T-cell (primary cell): ENCODE measurements around the gene SHCBP1L. TPM values are rescaled to one million over a fixed set of nuclear protein-coding genes. Genes with fewer than 3 reads are reported as not detected.

Source experiments
- ATAC-seq, 4 experiments: fragments of 200-7000 bp in 3 of 4; fragments of 150-1000 bp in 1 of 4; cut with Tn5 transposase; replicated peaks in 1 of 4; 1 replicate in 3 of 4; 2 replicates in 1 of 4; pipeline ENCODE4 v1.10.0; 2021; ENCODE audit warnings: moderate library complexity in 3 of 4, mild to moderate bottlenecking in 2 of 4, moderate number of reproducible peaks in 1 of 4
- CTCF ChIA-PET, 2 donors: fragments of 300-600 bp; sonication (Branson Sonifier 250); formaldehyde crosslinking; loops; one replicate each; lab custom pipeline; 2022; ENCODE audit warnings: antibody characterized with exemption in 2 of 2; lab: Charles Lee
- POLR2A ChIA-PET, 2 donors: fragments of 300-600 bp; sonication (Branson Sonifier 250); formaldehyde crosslinking; loops; one replicate each; lab custom pipeline; 2022; ENCODE audit warnings: antibody characterized with exemption in 2 of 2; lab: Charles Lee
- DNase-seq, 35 experiments: peaks; one replicate each; pipeline versions ENCODE4 v3.0.0 to v3.0.0-alpha.2; 2013 to 2023
- H3K27ac ChIP-seq: one replicate; pipeline ENCODE4 v1.5.1; 2013; ENCODE audit warnings: low read length
- H3K27me3 ChIP-seq, 2 experiments: replicated peaks in 1 of 2; 1 replicate in 1 of 2; 2 replicates in 1 of 2; pipeline versions ENCODE4 v1.6.1 to v1.7.0; 2013; ENCODE audit warnings: low read length in 1 of 2, mixed read lengths in 1 of 2; ENCODE audit not compliant: control insufficient read depth in 2 of 2, insufficient read depth in 2 of 2; ENCODE audit errors: extremely low read depth in 1 of 2
- H3K36me3 ChIP-seq, 2 donors: 1 replicate in 1 of 2; 2 replicates in 1 of 2; pipeline versions ENCODE4 v1.6.1 to v1.7.0; 2013; ENCODE audit warnings: low read length in 1 of 2; ENCODE audit not compliant: control insufficient read depth in 2 of 2, insufficient read depth in 1 of 2; ENCODE audit errors: extremely low read depth in 1 of 2
- H3K4me1 ChIP-seq, 2 experiments: 1 replicate in 1 of 2; 2 replicates in 1 of 2; pipeline versions ENCODE4 v1.6.1 to v1.7.0; 2013; ENCODE audit warnings: low read length in 2 of 2, mixed read lengths in 1 of 2; ENCODE audit not compliant: insufficient read depth in 2 of 2, control insufficient read depth in 1 of 2; ENCODE audit errors: extremely low read depth in 1 of 2
- H3K4me3 ChIP-seq, 2 donors: 1 replicate in 1 of 2; 2 replicates in 1 of 2; pipeline versions ENCODE4 v1.5.1 to v1.7.0; 2013; ENCODE audit warnings: mild to moderate bottlenecking in 2 of 2, low read length in 1 of 2, moderate library complexity in 1 of 2; ENCODE audit not compliant: control insufficient read depth in 1 of 2; ENCODE audit errors: extremely low read depth in 1 of 2
- H3K9me3 ChIP-seq: 2 replicates; pipeline ENCODE4 v1.7.0; 2013
- H3K27ac Mint-ChIP-seq, 2 donors: one replicate each; pipeline ENCODE4 v1.8.0; 2020 to 2021; ENCODE audit warnings: mild to moderate bottlenecking in 2 of 2, mixed read lengths in 2 of 2
- H3K27me3 Mint-ChIP-seq, 2 donors: one replicate each; pipeline ENCODE4 v1.8.0; 2021 to 2022; ENCODE audit warnings: mixed read lengths in 2 of 2
- H3K36me3 Mint-ChIP-seq: one replicate; pipeline ENCODE4 v1.8.0; 2021; ENCODE audit warnings: mixed read lengths
- H3K4me1 Mint-ChIP-seq, 3 donors: one replicate each; pipeline ENCODE4 v1.8.0; 2020 to 2022; ENCODE audit warnings: mixed read lengths in 3 of 3, mild to moderate bottlenecking in 1 of 3
- H3K4me3 Mint-ChIP-seq, 3 donors: one replicate each; pipeline ENCODE4 v1.8.0; 2020 to 2022; ENCODE audit warnings: mild to moderate bottlenecking in 3 of 3, mixed read lengths in 3 of 3, moderate library complexity in 3 of 3
- H3K9me3 Mint-ChIP-seq, 3 donors: one replicate each; pipeline ENCODE4 v1.8.0; 2020 to 2022; ENCODE audit warnings: mixed read lengths in 3 of 3
- WGBS: methylation state at CpG from one replicate; pipeline ENCODE4 v1.1.5; 2013; ENCODE audit warnings: missing lambda C conversion rate; ENCODE audit not compliant: insufficient coverage; 5-methylcytosine and 5-hydroxymethylcytosine counted together
- total RNA-seq, 35 experiments: library from RNA in 6 of 35; stranded (reverse) in 6 of 35; fragments of 120-200 nt in 1 of 35; gene quantifications; one replicate each; pipeline versions ENCODE4 v1.2.1 to v1.2.4 and lab custom pipeline; 2013 to 2026

The SHCBP1L gene
- not detected for total RNA-seq
- total RNA-seq (2013): not detected
- 0 to 0.07 (median 0) reads per million in 29 experiments for total RNA-seq (lab: John Stamatoyannopoulos, UW)

DNA sequence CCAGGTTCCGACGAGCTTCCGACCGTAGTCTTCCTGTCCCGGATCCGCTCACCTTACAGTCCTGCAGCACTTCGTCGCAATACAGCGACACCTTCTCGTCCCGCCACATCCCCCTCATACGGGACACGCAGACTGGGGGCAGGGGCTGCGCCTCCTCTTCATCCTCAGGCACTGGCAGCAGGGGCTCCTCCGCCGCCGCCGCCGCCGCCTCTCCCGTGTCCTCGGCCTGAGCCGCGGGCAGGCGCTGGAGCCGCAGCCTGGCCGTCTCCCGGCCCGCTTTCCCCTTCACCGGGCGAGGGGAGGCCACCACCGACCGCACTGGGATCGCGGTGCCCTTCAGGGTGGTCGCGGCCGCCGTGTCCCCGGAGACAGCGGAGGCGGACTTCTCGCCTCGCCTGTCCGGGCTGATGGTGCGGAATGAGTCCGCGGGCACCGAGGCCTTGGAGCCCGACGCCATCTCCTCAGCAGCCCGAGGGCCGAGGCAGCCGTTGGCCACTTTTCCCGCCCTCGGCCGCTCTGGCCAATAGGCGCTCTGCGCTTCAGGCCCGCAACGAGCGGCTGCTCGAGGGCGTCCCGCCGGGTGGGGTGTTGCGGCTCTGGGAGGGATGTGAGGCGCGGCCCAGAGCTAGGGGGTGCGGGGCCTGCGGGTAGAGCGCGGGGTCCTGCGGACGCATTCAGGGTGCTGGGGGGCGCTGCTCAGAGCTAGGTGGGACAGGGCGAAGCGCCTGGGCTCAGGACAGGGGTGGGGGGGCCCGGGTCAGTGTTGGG, at the start of gene SHCBP1L:
TSS of gene SHCBP1L (minus strand) at position 490 of the 768 bp plus-strand sequence. CDS start at position 457, 33 bp downstream.
- H3K4me1 ChIP-seq: peaks cover 0 to 3% of the 10 kb centered on the region in 2 experiments
- Mint-ChIP-seq H3K9me3 (peaks cover 0 to 7% (median 0%) of the 10 kb centered on the region in 3 donors), H3K36me3 (no peaks in the 10 kb centered on the region), H3K27me3 (peaks cover 26 to 31% of the 10 kb centered on the region in 2 donors), H3K27ac (no peak within 1 kb of the TSS), H3K4me3 (no peak within 1 kb of the TSS), H3K4me1 (peaks cover 0 to 5% (median 0%) of the 10 kb centered on the region in 3 donors)
- H3K9me3 ChIP-seq: no peaks in the 10 kb centered on the region
- H3K36me3 ChIP-seq: no peaks in the 10 kb centered on the region
- H3K27me3 ChIP-seq: peaks cover 3 to 33% of the 10 kb centered on the region in 2 experiments
- H3K4me3 ChIP-seq: no peak within 1 kb of the TSS
- ATAC-seq (peak in 1 of 4 experiments; percentile 27), DNase-seq (no peak)
- ChIA-PET CTCF (interaction anchor here in 1 of 2 donors (0.6 kb wide), 1 partner anchor 778 kb away, joined by 5 read pairs; no protein-coding TSS in a partner anchor), POLR2A (no interaction called here)
- 36% methylated on average over 78 of the region's 79 CpGs for WGBS
- no peak within 1 kb of the TSS for H3K27ac ChIP-seq

GRCh38 chr1:183002267-183002666, 49.3 kb upstream of the SHCBP1L start:
- Histone ChIP-seq H3K9me3 (no peaks in the 10 kb centered on the region), H3K36me3 (no peaks in the 10 kb centered on the region), H3K27me3 (peaks cover 2 to 7% of the 10 kb centered on the region in 2 experiments), H3K4me3 (no peak overlapping the region), H3K4me1 (no peaks in the 10 kb centered on the region), H3K27ac (no peak overlapping the region)
- DNase-seq: no peak
- Mint-ChIP-seq H3K27ac (no peak overlapping the region), H3K9me3 (peaks cover 0 to 8% (median 4%) of the 10 kb centered on the region in 3 donors), H3K4me1 (no peaks in the 10 kb centered on the region), H3K4me3 (no peak overlapping the region), H3K36me3 (no peaks in the 10 kb centered on the region), H3K27me3 (peaks cover 38 to 54% of the 10 kb centered on the region in 2 donors)
- no peak for ATAC-seq
- POLR2A ChIA-PET: no interaction called here
- CTCF ChIA-PET: interaction anchor here in 1 of 2 donors (0.6 kb wide), 1 partner anchor 10 kb away, joined by 3 read pairs; no protein-coding TSS in a partner anchor

- POLR2A ChIA-PET: no interaction called here
- H3K9me3 ChIP-seq: no peaks in the 10 kb centered on the region
- CTCF ChIA-PET: no interaction called here
- Mint-ChIP-seq H3K36me3 (no peaks in the 10 kb centered on the region), H3K9me3 (peaks cover 0 to 1% (median 0%) of the 10 kb centered on the region in 3 donors), H3K27ac (no peak overlapping the region), H3K4me1 (no peaks in the 10 kb centered on the region), H3K4me3 (no peak overlapping the region), H3K27me3 (peaks cover 31 to 55% of the 10 kb centered on the region in 2 donors)
- ATAC-seq: no peak
- H3K4me3 ChIP-seq: no peak overlapping the region
- H3K27me3 ChIP-seq: peaks cover 2 to 7% of the 10 kb centered on the region in 2 experiments
- H3K36me3 ChIP-seq: no peaks in the 10 kb centered on the region
- DNase-seq: no peak
- H3K27ac ChIP-seq: no peak overlapping the region
- 100% methylated on average over 1 of the region's 4 CpGs for WGBS
- H3K4me1 ChIP-seq: no peaks in the 10 kb centered on the region
Observed at GRCh38 chr1:183000167-183000962, 47.4 kb upstream of the SHCBP1L start.

DNA sequence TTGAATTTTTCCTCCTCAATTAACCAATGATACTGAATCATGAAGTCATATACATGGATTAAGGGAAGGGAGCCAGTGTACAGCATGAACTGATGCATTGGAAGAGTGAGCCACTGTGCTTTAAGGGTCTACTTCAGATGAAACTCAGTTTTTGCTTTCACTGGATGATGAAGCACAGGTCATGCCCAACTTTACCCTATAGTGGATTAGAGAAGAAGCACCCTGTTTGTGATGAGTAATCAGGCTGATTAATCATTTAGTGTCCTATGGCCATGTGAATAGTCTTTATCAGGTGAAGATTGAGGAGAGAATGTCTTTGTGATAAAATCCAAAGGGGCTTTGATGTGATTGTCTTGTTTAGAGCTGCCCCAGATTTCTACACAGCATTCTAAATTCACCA, 45.5 kb upstream of the SHCBP1L start:
- ChIA-PET POLR2A (no interaction called here), CTCF (no interaction called here)
- no peak for ATAC-seq
- H3K36me3 ChIP-seq: no peaks in the 10 kb centered on the region
- no peaks in the 10 kb centered on the region for H3K4me1 Mint-ChIP-seq
- H3K27me3 Mint-ChIP-seq: peaks cover 24 to 41% of the 10 kb centered on the region in 2 donors
- no peaks in the 10 kb centered on the region for H3K36me3 Mint-ChIP-seq
- no peak overlapping the region for H3K4me3 Mint-ChIP-seq
- no peak for DNase-seq
- no peaks in the 10 kb centered on the region for H3K9me3 Mint-ChIP-seq
- H3K27ac ChIP-seq: no peak overlapping the region
- no peaks in the 10 kb centered on the region for H3K9me3 ChIP-seq
- H3K4me3 ChIP-seq: no peak overlapping the region
- H3K27me3 ChIP-seq: peaks cover 2 to 7% of the 10 kb centered on the region in 2 experiments
- H3K27ac Mint-ChIP-seq: no peak overlapping the region
- H3K4me1 ChIP-seq: no peaks in the 10 kb centered on the region

- no peak overlapping the region for H3K27ac ChIP-seq
- POLR2A ChIA-PET: no interaction called here
- no CpG with 5 or more reads among the region's 1 CpG for WGBS
- no peaks in the 10 kb centered on the region for H3K4me1 ChIP-seq
- H3K9me3 ChIP-seq: no peaks in the 10 kb centered on the region
- H3K4me3 ChIP-seq: no peak overlapping the region
- Mint-ChIP-seq H3K4me3 (no peak overlapping the region), H3K9me3 (no peaks in the 10 kb centered on the region), H3K4me1 (no peaks in the 10 kb centered on the region), H3K27me3 (peaks cover 22 to 44% of the 10 kb centered on the region in 2 donors), H3K27ac (no peak overlapping the region), H3K36me3 (no peaks in the 10 kb centered on the region)
- CTCF ChIA-PET: no interaction called here
- ATAC-seq: no peak
- H3K27me3 ChIP-seq: peaks cover 2 to 5% of the 10 kb centered on the region in 2 experiments
- no peaks in the 10 kb centered on the region for H3K36me3 ChIP-seq
- DNase-seq: no peak
Observed at GRCh38 chr1:182996816-182997215, 43.9 kb upstream of the SHCBP1L start.

GRCh38 chr1:182995894-182996293, 42.9 kb upstream of the SHCBP1L start:
- peaks cover 0 to 3% of the 10 kb centered on the region in 2 experiments for H3K27me3 ChIP-seq
- Mint-ChIP-seq H3K9me3 (no peaks in the 10 kb centered on the region), H3K36me3 (no peaks in the 10 kb centered on the region), H3K4me1 (no peaks in the 10 kb centered on the region), H3K4me3 (no peak overlapping the region), H3K27ac (no peak overlapping the region), H3K27me3 (peaks cover 17 to 46% of the 10 kb centered on the region in 2 donors)
- ChIA-PET POLR2A (interaction anchor here in 1 of 2 donors (0.5 kb wide), 1 partner anchor 9 kb away, joined by 3 read pairs; no protein-coding TSS in a partner anchor), CTCF (no interaction called here)
- no peak overlapping the region for H3K27ac ChIP-seq
- H3K36me3 ChIP-seq: no peaks in the 10 kb centered on the region
- no peaks in the 10 kb centered on the region for H3K4me1 ChIP-seq
- ATAC-seq (no peak), DNase-seq (no peak)
- 17% methylated on average over 1 of the region's 4 CpGs for WGBS
- H3K9me3 ChIP-seq: no peaks in the 10 kb centered on the region
- no peak overlapping the region for H3K4me3 ChIP-seq
